ENCODE data around the gene MALRD1. TPM values are rescaled to one million over a fixed set of nuclear protein-coding genes. Genes with fewer than 3 reads are reported as not detected.
A peak's percentile ranks its signal among the peaks of the same experiment; 100 is the strongest.

The MALRD1 gene
- total RNA-seq, 4 donors from 2014 or later, result 0.50 to 2.8 (median 1.6) TPM

DNA sequence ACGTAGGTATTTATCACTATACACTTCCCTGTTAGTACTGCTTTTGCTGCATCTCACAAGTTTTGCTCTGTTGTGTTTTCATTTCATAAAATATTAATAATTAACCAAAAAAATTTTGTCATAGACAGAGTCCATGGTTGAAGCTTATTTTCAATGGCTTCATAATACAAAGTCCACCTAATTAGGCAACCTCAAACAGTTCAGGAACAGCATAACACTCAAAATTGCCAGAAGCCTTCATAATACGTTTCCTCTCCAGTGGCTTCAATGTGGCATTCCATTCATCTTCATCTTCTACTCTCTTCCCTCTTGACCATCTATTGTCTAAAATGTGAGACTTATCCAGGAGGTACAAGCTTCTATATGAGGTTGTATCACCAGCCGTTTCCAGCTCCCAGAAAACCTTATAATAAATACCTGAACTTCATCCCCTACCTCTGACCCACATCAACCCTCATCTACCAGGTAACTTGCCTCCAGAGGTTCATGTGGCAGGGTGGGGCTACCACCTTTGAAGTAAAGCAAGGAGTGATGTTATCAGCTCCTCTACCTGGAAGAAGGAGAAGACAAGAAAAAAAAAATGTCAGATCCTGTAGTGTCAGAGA is 337.3 kb downstream of the MALRD1 start:
- H3K9me3 ChIP-seq, result no peaks in the 10 kb centered on the region
- H3K36me3 ChIP-seq, result no peaks in the 10 kb centered on the region
- H3K4me1 ChIP-seq, result no peaks in the 10 kb centered on the region
- H3K27me3 ChIP-seq, result no peaks in the 10 kb centered on the region
- H3K4me3 ChIP-seq, result no peak overlapping the region
- no peak for ATAC-seq
- H3K27ac ChIP-seq, result no peak overlapping the region
- TF ChIP-seq POLR2A (IDR thresholded peaks at IDR 0.05) (no peak), EP300 (IDR thresholded peaks at IDR 0.05) (no peak), POLR2AphosphoS5 (IDR thresholded peaks at IDR 0.05) (no peak)
- TF ChIP-seq, protein P1, sequence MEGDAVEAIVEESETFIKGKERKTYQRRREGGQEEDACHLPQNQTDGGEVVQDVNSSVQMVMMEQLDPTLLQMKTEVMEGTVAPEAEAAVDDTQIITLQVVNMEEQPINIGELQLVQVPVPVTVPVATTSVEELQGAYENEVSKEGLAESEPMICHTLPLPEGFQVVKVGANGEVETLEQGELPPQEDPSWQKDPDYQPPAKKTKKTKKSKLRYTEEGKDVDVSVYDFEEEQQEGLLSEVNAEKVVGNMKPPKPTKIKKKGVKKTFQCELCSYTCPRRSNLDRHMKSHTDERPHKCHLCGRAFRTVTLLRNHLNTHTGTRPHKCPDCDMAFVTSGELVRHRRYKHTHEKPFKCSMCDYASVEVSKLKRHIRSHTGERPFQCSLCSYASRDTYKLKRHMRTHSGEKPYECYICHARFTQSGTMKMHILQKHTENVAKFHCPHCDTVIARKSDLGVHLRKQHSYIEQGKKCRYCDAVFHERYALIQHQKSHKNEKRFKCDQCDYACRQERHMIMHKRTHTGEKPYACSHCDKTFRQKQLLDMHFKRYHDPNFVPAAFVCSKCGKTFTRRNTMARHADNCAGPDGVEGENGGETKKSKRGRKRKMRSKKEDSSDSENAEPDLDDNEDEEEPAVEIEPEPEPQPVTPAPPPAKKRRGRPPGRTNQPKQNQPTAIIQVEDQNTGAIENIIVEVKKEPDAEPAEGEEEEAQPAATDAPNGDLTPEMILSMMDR (IDR thresholded peaks at IDR 0.05), result no peak
- WGBS, 2 donors (ENCODE audit: low coverage in 1 of 2), result 72 to 76% methylated on average over 2 to 3 of the region's 3 CpGs

DNA sequence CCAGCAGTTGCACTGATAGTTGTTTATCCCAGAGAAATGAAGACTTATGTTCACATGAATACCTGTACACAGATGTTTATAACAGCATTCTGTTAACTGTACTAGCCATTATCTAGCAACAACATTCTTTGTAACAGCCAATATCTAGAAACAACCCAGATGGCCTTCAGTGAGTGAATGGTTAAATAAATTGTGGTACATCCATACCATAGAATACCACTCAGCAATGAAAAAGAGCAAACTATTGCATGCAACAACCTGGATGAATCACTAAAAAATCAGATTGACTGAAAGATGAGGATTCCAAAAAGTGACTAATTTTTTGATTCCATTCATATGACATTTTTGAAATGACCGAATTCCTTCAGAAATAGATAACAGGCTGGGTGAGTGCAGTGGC is 360.3 kb downstream of the MALRD1 start:
- H3K9me3 ChIP-seq, result no peaks in the 10 kb centered on the region
- TF ChIP-seq POLR2AphosphoS5 (IDR thresholded peaks at IDR 0.05) (no peak), EP300 (IDR thresholded peaks at IDR 0.05) (no peak), POLR2A (IDR thresholded peaks at IDR 0.05) (no peak)
- TF ChIP-seq, protein P1 (IDR thresholded peaks at IDR 0.05), result no peak
- H3K27ac ChIP-seq, result no peak overlapping the region
- ATAC-seq, result no peak
- no peaks in the 10 kb centered on the region for H3K4me1 ChIP-seq
- H3K36me3 ChIP-seq, result no peaks in the 10 kb centered on the region
- H3K4me3 ChIP-seq, result no peak overlapping the region
- no peaks in the 10 kb centered on the region for H3K27me3 ChIP-seq
- 64 to 100% methylated on average over 1 of the region's 1 CpG for WGBS, 2 donors (ENCODE audit: low coverage in 1 of 2)

DNA sequence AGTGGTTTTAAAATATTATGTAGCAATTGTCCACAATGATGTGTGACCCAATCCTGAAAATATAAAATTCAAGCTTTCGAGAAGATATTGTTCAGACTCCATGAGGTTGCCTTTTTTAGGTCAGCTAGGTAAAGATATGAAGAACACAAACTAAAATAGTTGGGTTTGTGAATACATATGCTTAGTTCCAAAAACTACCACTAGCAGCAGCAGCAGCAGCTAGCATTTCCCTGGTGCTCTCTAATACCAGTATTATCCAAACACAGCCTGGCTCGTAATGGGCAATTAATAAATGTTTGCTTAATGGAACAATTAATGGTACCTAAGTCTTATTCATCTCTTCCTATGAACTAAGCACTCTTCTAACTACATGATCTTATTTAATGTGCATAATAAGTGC is 362.5 kb downstream of the MALRD1 start:
- no peaks in the 10 kb centered on the region for H3K27me3 ChIP-seq
- ATAC-seq, result no peak
- H3K36me3 ChIP-seq, result no peaks in the 10 kb centered on the region
- 38 to 55% methylated on average over 1 to 2 of the region's 2 CpGs for WGBS, 2 donors (ENCODE audit: low coverage in 1 of 2)
- TF ChIP-seq, protein P1 (IDR thresholded peaks at IDR 0.05), result peak in 1 of 4 experiments; percentile 10
- TF ChIP-seq POLR2AphosphoS5 (IDR thresholded peaks at IDR 0.05), result no peak
- no peaks in the 10 kb centered on the region for H3K4me1 ChIP-seq
- no peak overlapping the region for H3K4me3 ChIP-seq
- no peaks in the 10 kb centered on the region for H3K9me3 ChIP-seq
- no peak overlapping the region for H3K27ac ChIP-seq

DNA sequence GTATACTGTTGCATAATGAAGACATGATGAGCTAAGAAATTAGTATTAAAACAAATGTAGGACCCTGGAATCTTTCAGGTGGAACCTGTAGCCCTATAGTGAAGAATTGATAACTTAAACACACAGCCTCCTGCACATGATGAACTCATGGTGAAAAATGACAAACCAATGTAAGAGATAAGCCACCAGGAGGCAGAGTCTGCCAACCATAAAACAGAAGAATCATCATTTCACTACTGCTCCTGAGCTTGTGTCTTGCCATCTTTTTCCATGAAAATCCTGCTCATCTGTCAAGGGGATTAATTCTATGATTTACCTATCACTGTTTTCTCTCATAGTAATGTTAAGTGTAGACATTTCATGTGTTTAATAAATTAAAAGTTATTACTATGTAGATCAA is 363.9 kb downstream of the MALRD1 start:
- no peaks in the 10 kb centered on the region for H3K9me3 ChIP-seq
- no peak overlapping the region for H3K27ac ChIP-seq
- ATAC-seq, result no peak
- no peaks in the 10 kb centered on the region for H3K27me3 ChIP-seq
- H3K4me3 ChIP-seq, result no peak overlapping the region
- H3K36me3 ChIP-seq, result no peaks in the 10 kb centered on the region
- no peaks in the 10 kb centered on the region for H3K4me1 ChIP-seq
- no peak for TF ChIP-seq EP300 (IDR thresholded peaks at IDR 0.05)
- TF ChIP-seq, protein P1 (IDR thresholded peaks at IDR 0.05), result peak; percentile 33 to 72 (median 67)

DNA sequence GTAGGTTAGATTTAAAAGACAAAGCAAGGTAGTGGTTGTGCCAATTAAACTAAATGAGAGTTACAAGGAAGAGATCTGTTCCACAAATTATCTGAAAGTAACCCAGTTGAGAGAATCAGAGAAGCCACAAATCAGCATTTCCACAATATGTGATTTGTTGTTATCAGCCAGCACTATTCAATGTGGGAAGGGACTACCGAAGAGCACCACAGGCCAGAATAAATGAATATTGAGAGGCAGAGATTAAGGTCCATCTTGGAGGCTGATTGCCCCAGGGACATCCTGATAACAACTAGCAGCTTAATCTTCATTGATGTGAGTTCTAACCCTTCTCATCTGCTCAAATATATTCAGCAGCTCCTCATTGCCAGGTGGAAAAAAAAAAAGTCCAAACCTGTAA is 367.6 kb downstream of the MALRD1 start:
- no peak for ATAC-seq
- H3K27ac ChIP-seq, result no peak overlapping the region
- H3K4me1 ChIP-seq, result no peaks in the 10 kb centered on the region
- no peaks in the 10 kb centered on the region for H3K36me3 ChIP-seq
- no peaks in the 10 kb centered on the region for H3K9me3 ChIP-seq
- 56% methylated on average over 1 of the region's 1 CpG; no CpG with 5 or more reads in 1 of the 2 donors for WGBS, 2 donors (ENCODE audit: low coverage in 1 of 2)
- no peak overlapping the region for H3K4me3 ChIP-seq
- no peaks in the 10 kb centered on the region for H3K27me3 ChIP-seq
- TF ChIP-seq POLR2A (IDR thresholded peaks at IDR 0.05) (no peak), EP300 (IDR thresholded peaks at IDR 0.05) (no peak), POLR2AphosphoS5 (IDR thresholded peaks at IDR 0.05) (no peak)
- TF ChIP-seq, protein P1 (IDR thresholded peaks at IDR 0.05), result no peak
